ENCODE measurements around the gene PHLPP1. TPM values are rescaled to one million over a fixed set of nuclear protein-coding genes. Genes with fewer than 3 reads are reported as not detected.

Gene PHLPP1
- total RNA-seq, 2 experiments from 2014 or later = 6.8 to 7.1 TPM

DNA sequence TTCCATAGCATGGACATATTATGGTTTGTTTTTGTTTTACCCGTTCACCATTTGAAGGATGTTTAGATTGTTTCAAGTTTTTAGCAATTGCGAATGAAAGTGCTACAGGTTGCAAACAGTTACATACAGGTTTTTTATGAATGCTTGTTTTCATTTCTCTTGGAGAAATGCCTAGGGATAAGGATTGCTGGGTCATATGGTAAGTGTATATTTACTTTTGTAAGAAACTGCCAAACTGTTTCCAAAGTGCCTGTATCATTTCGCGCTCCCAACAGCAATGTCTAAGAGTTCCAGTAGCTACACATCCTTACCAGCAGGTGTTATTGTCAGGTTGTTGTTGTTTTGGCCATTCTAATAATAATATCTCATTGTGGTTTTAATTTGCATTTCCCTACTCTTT, 251.7 kb downstream of the PHLPP1 start:
- ChIA-PET CTCF (no interaction called here), POLR2A (no interaction called here)
- H3K36me3 ChIP-seq (ENCODE audit: insufficient read depth, low read length) = no peaks in the 10 kb centered on the region
- DNase-seq (no peak), ATAC-seq (ENCODE audit: poor library complexity) (no peak)
- no peaks in the 10 kb centered on the region for H3K4me1 ChIP-seq (ENCODE audit: insufficient read depth, low read length)
- Mint-ChIP-seq H3K9me3 (peaks cover 2% of the 10 kb centered on the region), H3K36me3 (ENCODE audit: low read depth) (peaks cover 6% of the 10 kb centered on the region), H3K27me3 (no peaks in the 10 kb centered on the region), H3K4me3 (no peak overlapping the region), H3K4me1 (ENCODE audit: low read depth) (no peaks in the 10 kb centered on the region), H3K27ac (no peak overlapping the region)
- H3K4me3 ChIP-seq (ENCODE audit: low read length) = no peak overlapping the region
- intact Hi-C loops (cut with DNase I, micrococcal nuclease) = no loop called here
- H3K27me3 ChIP-seq (ENCODE audit: control insufficient read depth in 1 of 2, insufficient read depth in 2 of 2, low read length in 2 of 2) = no peaks in the 10 kb centered on the region
- H3K9me3 ChIP-seq (ENCODE audit: control insufficient read depth in 1 of 2, insufficient read depth in 1 of 2, low read length in 2 of 2) = no peaks in the 10 kb centered on the region
- TF ChIP-seq, protein P1, sequence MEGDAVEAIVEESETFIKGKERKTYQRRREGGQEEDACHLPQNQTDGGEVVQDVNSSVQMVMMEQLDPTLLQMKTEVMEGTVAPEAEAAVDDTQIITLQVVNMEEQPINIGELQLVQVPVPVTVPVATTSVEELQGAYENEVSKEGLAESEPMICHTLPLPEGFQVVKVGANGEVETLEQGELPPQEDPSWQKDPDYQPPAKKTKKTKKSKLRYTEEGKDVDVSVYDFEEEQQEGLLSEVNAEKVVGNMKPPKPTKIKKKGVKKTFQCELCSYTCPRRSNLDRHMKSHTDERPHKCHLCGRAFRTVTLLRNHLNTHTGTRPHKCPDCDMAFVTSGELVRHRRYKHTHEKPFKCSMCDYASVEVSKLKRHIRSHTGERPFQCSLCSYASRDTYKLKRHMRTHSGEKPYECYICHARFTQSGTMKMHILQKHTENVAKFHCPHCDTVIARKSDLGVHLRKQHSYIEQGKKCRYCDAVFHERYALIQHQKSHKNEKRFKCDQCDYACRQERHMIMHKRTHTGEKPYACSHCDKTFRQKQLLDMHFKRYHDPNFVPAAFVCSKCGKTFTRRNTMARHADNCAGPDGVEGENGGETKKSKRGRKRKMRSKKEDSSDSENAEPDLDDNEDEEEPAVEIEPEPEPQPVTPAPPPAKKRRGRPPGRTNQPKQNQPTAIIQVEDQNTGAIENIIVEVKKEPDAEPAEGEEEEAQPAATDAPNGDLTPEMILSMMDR (IDR thresholded peaks at IDR 0.05) = no peak
- no peak overlapping the region for H3K27ac ChIP-seq (ENCODE audit: low read depth in 1 of 2, low read length in 2 of 2)

DNA sequence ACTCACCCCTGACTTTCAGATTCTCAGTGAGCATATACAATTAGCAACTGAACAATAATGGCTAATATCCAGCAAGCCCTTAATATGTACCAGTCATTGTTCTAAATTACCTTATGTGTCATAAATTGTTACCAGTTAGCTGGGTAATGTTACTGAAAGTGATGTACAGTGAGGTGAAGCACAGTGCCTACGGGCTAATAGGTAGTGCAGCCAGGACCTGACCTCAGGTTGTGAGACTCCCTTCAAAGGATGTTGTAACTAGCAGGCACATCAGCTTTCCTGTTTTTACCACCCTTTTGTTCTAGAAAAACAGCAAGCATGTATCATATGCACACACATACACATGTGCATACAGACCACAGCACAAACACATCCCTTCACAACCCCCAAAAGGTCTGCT, 258.3 kb downstream of the PHLPP1 start:
- ChIA-PET CTCF (interaction anchor here (0.7 kb wide), 1 partner anchor 9 kb away, joined by 3 read pairs; no protein-coding TSS in a partner anchor), POLR2A (no interaction called here)
- Mint-ChIP-seq H3K36me3 (ENCODE audit: low read depth) (peaks cover 16% of the 10 kb centered on the region), H3K27me3 (no peaks in the 10 kb centered on the region), H3K27ac (no peak overlapping the region), H3K9me3 (peaks cover 2% of the 10 kb centered on the region), H3K4me1 (ENCODE audit: low read depth) (no peaks in the 10 kb centered on the region), H3K4me3 (no peak overlapping the region)
- Histone ChIP-seq H3K27me3 (ENCODE audit: control insufficient read depth in 1 of 2, insufficient read depth in 2 of 2, low read length in 2 of 2) (no peaks in the 10 kb centered on the region), H3K36me3 (ENCODE audit: insufficient read depth, low read length) (peaks cover 6% of the 10 kb centered on the region), H3K9me3 (ENCODE audit: control insufficient read depth in 1 of 2, insufficient read depth in 1 of 2, low read length in 2 of 2) (no peaks in the 10 kb centered on the region), H3K27ac (ENCODE audit: low read depth in 1 of 2, low read length in 2 of 2) (no peak overlapping the region), H3K4me3 (ENCODE audit: low read length) (no peak overlapping the region), H3K4me1 (ENCODE audit: insufficient read depth, low read length) (no peaks in the 10 kb centered on the region)
- ATAC-seq (ENCODE audit: poor library complexity) = no peak
- DNase-seq = no peak
- intact Hi-C loops (cut with DNase I, micrococcal nuclease) = no loop called here
- TF ChIP-seq, protein P1 (IDR thresholded peaks at IDR 0.05) = no peak

DNA sequence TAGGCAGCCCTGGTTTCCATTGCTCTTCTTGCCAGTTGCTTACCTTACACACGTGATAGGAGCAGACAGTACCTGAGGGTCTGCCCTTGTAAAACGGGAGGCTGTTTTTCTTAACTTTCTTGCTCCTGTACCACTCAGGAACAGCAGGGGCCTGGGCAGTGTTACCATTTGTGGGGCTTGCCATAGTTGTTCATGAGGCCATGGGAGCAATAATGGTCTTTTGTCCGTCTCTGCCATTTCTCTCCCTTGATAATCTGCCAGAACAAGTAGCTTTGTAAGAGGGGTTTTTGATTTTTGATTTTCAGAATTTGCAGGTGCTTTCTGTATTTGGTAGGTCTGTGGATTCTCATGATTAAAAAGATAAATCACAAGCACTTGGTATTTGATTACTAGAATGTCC, 259.0 kb downstream of the PHLPP1 start:
- Histone ChIP-seq H3K36me3 (ENCODE audit: insufficient read depth, low read length) (peaks cover 6% of the 10 kb centered on the region), H3K4me1 (ENCODE audit: insufficient read depth, low read length) (no peaks in the 10 kb centered on the region), H3K4me3 (ENCODE audit: low read length) (no peak overlapping the region), H3K27me3 (ENCODE audit: control insufficient read depth in 1 of 2, insufficient read depth in 2 of 2, low read length in 2 of 2) (no peaks in the 10 kb centered on the region), H3K9me3 (ENCODE audit: control insufficient read depth in 1 of 2, insufficient read depth in 1 of 2, low read length in 2 of 2) (no peaks in the 10 kb centered on the region), H3K27ac (ENCODE audit: low read depth in 1 of 2, low read length in 2 of 2) (no peak overlapping the region)
- DNase-seq (no peak), ATAC-seq (ENCODE audit: poor library complexity) (no peak)
- Mint-ChIP-seq H3K27ac (no peak overlapping the region), H3K36me3 (ENCODE audit: low read depth) (peaks cover 19% of the 10 kb centered on the region), H3K9me3 (peaks cover 2% of the 10 kb centered on the region), H3K4me1 (ENCODE audit: low read depth) (no peaks in the 10 kb centered on the region), H3K27me3 (no peaks in the 10 kb centered on the region), H3K4me3 (no peak overlapping the region)
- intact Hi-C loops (cut with DNase I, micrococcal nuclease) = no loop called here
- TF ChIP-seq, protein P1 (IDR thresholded peaks at IDR 0.05) = no peak
- CTCF ChIA-PET = no interaction called here
- POLR2A ChIA-PET = no interaction called here
